ENCODE measurements around the gene VSX1.

The VSX1 gene

DNA sequence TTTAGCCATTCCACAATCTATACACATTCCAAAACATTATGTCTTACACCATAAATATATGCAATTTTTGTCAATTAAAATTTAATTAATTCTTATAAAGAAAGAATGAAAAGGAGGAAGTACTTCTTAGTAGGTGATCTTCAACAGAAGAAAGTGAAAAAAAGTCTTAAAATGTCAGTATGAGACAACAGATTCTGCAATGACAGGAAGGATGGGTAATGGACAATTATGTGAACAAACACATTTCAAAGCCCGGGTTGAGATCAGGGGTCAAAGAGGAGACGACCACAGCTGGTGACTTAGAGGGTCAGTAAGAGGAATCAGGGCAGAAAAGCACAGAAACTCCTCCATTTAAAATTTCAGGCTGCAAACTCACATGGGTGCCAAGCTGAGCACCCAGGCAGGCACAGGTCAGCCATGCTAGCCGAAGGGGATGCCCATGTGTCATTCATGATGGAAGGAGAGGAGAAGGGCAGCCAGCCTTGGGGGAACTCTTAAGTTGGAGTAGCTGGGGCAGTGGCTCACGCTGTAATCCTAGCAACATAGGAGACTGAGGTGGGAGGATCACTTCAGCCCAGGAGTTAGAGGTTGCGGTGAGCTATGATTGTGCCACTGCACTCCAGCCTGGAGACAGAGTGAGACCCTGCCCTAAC, 11.0 kb downstream of the VSX1 start:
- Histone ChIP-seq H3K9me3 (no peaks in the 10 kb centered on the region), H3K4me3 (no peak overlapping the region), H3K4me2 (no peak overlapping the region), H3K4me1 (no peaks in the 10 kb centered on the region), H3K9ac (no peak overlapping the region), H3K27ac (no peak overlapping the region), H4K20me1 (no peaks in the 10 kb centered on the region), H3K36me3 (no peaks in the 10 kb centered on the region), H3K27me3 (no peaks in the 10 kb centered on the region)
- no peak for TF ChIP-seq Cebpa-rat (IDR thresholded peaks at IDR 0.05)

DNA sequence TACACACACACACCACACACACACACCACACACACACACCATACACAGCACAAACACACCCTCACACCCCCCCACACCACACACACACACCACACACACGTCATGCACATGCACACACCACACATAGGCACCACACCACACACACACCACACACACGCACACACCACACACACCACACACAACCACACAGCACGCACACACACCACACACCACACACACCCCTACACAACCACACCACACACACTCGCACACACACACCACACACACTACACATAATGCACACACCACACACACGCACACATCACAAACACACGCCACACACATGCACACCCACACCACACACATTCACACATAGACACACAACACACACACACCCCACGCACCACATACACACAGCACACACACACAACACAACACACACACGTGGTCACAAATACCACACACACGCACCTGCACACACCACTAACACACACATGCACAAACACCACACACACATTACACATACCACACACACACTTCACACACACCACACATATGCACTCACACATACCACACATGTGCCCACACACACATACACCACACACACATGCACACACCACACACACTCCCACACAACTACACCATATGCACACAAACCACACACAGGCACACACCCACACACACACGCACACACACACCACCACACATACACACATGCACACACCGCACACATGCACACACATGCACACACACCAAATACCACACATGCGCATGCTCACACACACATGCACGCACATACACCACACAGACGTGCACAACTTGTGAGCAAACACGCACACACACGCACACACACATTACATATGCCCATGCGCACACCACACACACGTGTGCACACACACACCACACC, 14.6 kb downstream of the VSX1 start:
- Histone ChIP-seq H4K20me1 (no peaks in the 10 kb centered on the region), H3K36me3 (no peaks in the 10 kb centered on the region), H3K9ac (no peak overlapping the region), H3K4me2 (no peak overlapping the region), H3K27ac (no peak overlapping the region), H3K4me1 (peaks cover 12% of the 10 kb centered on the region), H3K9me3 (no peaks in the 10 kb centered on the region), H3K4me3 (no peak overlapping the region), H3K27me3 (no peaks in the 10 kb centered on the region)
- no peak for TF ChIP-seq Cebpa-rat (IDR thresholded peaks at IDR 0.05)

DNA sequence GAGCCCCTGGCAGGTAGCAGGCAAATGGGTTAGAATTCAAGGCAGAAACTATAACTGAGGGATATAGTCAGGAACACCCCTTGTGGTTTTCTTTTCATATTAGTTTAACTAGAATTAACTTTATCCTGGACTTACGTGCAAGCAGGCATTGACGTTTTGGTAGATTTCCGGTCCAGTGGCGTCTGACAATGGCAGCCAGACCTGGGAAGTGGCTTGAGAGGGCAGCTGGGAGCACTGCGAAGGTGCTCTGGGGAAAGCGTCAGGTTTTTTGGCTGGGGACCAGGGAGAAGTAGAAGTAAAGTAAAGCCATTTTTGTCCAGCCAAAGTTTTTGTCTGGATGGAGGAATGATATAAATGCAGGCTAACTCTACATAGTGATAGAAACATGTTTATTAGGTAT, 15.6 kb downstream of the VSX1 start:
- Histone ChIP-seq H3K4me1 (peaks cover 12% of the 10 kb centered on the region), H3K4me3 (no peak overlapping the region), H3K4me2 (no peak overlapping the region)

DNA sequence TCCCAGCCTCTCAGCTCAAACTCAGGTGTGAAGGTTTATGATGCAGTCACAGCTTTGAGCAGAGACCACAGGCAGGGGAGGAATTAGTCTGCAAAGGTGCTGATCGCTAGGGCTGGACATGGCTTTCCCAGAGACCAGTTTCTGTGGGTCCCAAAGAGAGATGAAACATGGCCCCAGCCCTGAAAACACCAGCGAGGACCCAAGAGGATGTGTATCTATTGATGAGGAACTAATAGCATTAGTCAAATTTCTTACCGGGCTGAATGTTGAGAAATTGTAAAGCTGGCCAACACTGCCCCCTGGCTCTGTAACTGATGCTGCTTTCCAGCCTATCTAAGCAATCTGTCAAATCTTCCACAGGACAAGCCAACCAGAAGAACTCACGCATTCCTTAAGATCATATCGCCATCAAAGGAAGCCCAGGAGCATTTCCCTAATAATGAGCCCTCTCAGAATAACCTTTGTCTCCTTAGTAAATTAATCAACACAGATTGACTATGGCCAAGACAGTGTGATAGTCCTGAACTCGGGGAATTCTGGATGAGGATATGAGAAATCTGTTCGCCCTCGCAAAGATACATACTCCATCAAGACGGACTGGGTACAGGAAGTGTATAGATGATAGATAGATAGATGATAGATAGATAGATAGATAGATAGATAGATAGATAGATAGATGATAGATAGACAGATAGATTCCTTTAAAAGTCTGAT, 16.2 kb downstream of the VSX1 start:
- H3K4me1 ChIP-seq: peaks cover 12% of the 10 kb centered on the region
- H3K4me2 ChIP-seq: peak overlapping the region; percentile 15; the same call in 1 of the 2 replicates
- H4K20me1 ChIP-seq: no peaks in the 10 kb centered on the region
- H3K27me3 ChIP-seq: no peaks in the 10 kb centered on the region
- no peak overlapping the region for H3K27ac ChIP-seq
- H3K9me3 ChIP-seq: no peaks in the 10 kb centered on the region
- no peak for TF ChIP-seq Cebpa-rat (IDR thresholded peaks at IDR 0.05)
- H3K9ac ChIP-seq: no peak overlapping the region
- no peaks in the 10 kb centered on the region for H3K36me3 ChIP-seq
- H3K4me3 ChIP-seq: no peak overlapping the region

More for the DNA sequence above, 15.6 kb downstream of the VSX1 start:
- Histone ChIP-seq H3K27ac (no peak overlapping the region), H3K9ac (no peak overlapping the region), H3K27me3 (no peaks in the 10 kb centered on the region), H3K9me3 (no peaks in the 10 kb centered on the region), H4K20me1 (no peaks in the 10 kb centered on the region), H3K36me3 (no peaks in the 10 kb centered on the region)
- no peak for TF ChIP-seq Cebpa-rat (IDR thresholded peaks at IDR 0.05)

DNA sequence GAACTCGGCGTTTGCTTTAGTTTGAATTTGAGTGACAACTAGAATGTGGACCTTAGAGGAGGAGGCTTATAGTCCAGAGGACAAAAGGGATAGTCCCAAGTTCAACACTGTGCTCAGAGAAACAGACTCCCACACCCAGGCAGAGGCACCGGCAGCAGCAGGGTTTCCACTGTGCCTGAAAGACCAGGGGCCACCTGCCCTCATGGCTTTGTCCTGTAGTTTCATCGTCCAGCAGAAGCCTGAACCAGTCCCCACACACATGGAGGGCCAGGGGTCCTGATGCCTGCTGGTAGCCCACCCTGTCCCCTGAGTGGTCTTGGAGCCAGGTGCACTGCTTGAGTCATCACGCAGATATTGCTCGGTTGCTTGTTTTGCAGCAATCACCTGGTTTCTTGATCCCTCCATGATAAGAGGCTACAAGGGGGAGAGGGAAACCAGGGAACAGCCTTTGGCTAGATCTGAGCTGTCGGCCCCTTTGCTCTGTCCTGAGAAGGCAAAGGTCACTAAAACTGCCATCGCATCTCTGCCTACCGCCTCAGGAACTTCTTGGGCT, 16.8 kb downstream of the VSX1 start:
- Histone ChIP-seq H3K4me2 (peak overlapping the region; percentile 15), H3K27ac (no peak overlapping the region), H3K9me3 (no peaks in the 10 kb centered on the region), H3K4me1 (peaks cover 13% of the 10 kb centered on the region), H3K9ac (no peak overlapping the region), H3K27me3 (no peaks in the 10 kb centered on the region), H3K36me3 (no peaks in the 10 kb centered on the region), H4K20me1 (no peaks in the 10 kb centered on the region), H3K4me3 (no peak overlapping the region)
- TF ChIP-seq Cebpa-rat (IDR thresholded peaks at IDR 0.05): no peak

DNA sequence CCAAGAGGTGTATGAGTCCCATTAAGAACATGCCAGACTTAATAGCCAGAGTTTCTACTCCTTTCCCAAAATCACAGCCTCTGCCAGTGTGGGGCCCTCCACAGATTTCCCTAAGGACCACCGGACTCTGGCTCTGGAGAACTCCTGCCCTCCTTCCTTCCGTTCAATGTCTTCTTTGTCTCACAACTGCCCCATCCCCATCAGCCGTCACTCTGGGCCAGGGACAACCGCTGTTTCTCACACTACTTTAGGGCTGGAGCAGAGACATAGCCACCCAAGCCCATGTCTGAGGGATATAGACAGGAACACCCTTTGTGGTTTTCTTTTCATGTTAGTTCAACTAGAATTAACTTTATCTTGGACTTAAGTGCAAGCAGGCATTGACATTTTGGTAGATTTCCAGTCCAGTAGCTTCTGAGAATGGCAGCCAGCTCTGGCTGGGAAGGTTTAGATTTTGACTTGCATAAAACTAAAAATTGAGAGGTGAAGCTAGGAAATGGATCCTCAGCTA, 17.3 kb downstream of the VSX1 start:
- H4K20me1 ChIP-seq: no peaks in the 10 kb centered on the region
- H3K27me3 ChIP-seq: no peaks in the 10 kb centered on the region
- no peaks in the 10 kb centered on the region for H3K9me3 ChIP-seq
- H3K27ac ChIP-seq: no peak overlapping the region
- H3K9ac ChIP-seq: no peak overlapping the region
- no peaks in the 10 kb centered on the region for H3K36me3 ChIP-seq
- peak overlapping the region; percentile 15 for H3K4me2 ChIP-seq
- TF ChIP-seq Cebpa-rat (IDR thresholded peaks at IDR 0.05): no peak
- H3K4me1 ChIP-seq: peaks cover 18% of the 10 kb centered on the region
- H3K4me3 ChIP-seq: no peak overlapping the region

DNA sequence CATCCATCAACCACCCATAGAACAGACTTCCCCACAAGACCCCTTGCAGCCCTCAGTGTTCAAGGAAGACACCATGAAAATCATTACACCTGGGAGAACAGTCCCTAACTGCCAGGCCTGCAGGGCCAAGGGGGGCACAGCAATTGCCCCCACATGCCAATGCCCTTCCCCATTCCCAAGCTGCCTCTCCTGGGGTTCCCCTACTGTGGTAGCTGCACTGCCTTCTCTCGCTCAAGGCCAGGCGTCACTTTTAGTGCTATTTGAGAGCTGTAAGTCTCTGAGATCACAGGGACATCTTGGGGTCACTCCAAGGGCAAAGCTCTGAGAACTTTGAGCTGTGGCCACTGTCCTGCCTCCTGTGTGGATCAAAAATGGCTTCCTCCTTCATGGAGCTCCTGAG, 18.0 kb downstream of the VSX1 start:
- no peak overlapping the region for H3K4me2 ChIP-seq
- H4K20me1 ChIP-seq: no peaks in the 10 kb centered on the region
- no peaks in the 10 kb centered on the region for H3K36me3 ChIP-seq
- peaks cover 24% of the 10 kb centered on the region for H3K4me1 ChIP-seq
- H3K4me3 ChIP-seq: no peak overlapping the region
- no peak for TF ChIP-seq Cebpa-rat (IDR thresholded peaks at IDR 0.05)
- no peak overlapping the region for H3K27ac ChIP-seq
- no peaks in the 10 kb centered on the region for H3K9me3 ChIP-seq
- H3K27me3 ChIP-seq: no peaks in the 10 kb centered on the region
- no peak overlapping the region for H3K9ac ChIP-seq

DNA sequence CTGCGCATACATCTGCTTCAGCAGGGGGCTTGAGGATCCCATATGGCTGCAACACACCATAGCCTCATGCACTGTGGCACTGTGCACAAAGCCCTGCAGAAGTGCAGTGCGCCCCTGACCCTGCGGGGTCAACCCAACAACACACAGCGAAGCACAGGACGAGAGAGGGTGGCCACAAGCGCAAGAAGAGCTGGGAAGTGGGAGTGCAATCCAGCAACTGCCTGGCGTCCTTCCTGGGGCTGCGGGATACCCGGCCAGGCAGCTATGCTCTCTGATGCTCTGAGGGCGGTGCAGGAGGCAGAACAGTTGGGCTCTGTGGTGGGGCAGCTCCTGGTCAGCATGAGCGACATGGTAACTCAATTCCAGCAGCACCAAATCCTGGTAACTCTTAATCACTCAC, 18.4 kb downstream of the VSX1 start:
- H3K9me3 ChIP-seq: no peaks in the 10 kb centered on the region
- no peak overlapping the region for H3K4me2 ChIP-seq
- H3K9ac ChIP-seq: no peak overlapping the region
- TF ChIP-seq Cebpa-rat (IDR thresholded peaks at IDR 0.05): no peak
- H3K4me3 ChIP-seq: no peak overlapping the region
- no peaks in the 10 kb centered on the region for H3K36me3 ChIP-seq
- no peak overlapping the region for H3K27ac ChIP-seq
- H3K27me3 ChIP-seq: no peaks in the 10 kb centered on the region
- H3K4me1 ChIP-seq: peaks cover 29% of the 10 kb centered on the region
- no peaks in the 10 kb centered on the region for H4K20me1 ChIP-seq

DNA sequence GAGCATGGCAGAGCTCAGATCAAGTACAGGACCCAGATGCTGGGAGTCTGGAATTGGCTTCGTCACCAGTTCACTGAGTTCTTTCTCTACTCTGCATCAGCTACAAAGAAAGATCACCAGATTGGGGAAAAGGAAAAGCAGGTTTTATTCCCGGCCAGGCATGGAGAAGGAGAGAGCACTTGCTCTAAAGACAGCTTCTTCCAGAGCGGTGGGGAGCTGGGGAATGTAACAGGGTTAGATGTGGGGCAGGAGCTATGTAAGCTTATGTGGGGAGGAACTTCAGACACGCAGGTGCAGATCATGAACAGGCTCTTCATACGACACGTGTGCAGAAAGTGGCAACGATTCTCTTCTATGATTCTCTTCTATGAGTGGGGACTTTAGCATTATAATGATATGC, 19.1 kb downstream of the VSX1 start:
- no peaks in the 10 kb centered on the region for H3K36me3 ChIP-seq
- H3K27me3 ChIP-seq: no peaks in the 10 kb centered on the region
- H3K4me2 ChIP-seq: no peak overlapping the region
- no peak overlapping the region for H3K4me3 ChIP-seq
- H3K4me1 ChIP-seq: peaks cover 31% of the 10 kb centered on the region
- no peak overlapping the region for H3K9ac ChIP-seq
- no peak for TF ChIP-seq Cebpa-rat (IDR thresholded peaks at IDR 0.05)
- no peak overlapping the region for H3K27ac ChIP-seq
- H4K20me1 ChIP-seq: no peaks in the 10 kb centered on the region
- no peaks in the 10 kb centered on the region for H3K9me3 ChIP-seq
